ENCODE results near the gene APOBEC3B. TPM values are rescaled to one million over a fixed set of nuclear protein-coding genes. Genes with fewer than 3 reads are reported as not detected.
A peak's percentile ranks its signal among the peaks of the same experiment; 100 is the strongest.
"Not testable (repeated sequence)": the region's sequence is repeated elsewhere in the genome, so short reads cannot be mapped to it uniquely, and the experiment has no call there.

Gene APOBEC3B
- total RNA-seq, 1 donor from 2014 or later, result 2.4 TPM

DNA sequence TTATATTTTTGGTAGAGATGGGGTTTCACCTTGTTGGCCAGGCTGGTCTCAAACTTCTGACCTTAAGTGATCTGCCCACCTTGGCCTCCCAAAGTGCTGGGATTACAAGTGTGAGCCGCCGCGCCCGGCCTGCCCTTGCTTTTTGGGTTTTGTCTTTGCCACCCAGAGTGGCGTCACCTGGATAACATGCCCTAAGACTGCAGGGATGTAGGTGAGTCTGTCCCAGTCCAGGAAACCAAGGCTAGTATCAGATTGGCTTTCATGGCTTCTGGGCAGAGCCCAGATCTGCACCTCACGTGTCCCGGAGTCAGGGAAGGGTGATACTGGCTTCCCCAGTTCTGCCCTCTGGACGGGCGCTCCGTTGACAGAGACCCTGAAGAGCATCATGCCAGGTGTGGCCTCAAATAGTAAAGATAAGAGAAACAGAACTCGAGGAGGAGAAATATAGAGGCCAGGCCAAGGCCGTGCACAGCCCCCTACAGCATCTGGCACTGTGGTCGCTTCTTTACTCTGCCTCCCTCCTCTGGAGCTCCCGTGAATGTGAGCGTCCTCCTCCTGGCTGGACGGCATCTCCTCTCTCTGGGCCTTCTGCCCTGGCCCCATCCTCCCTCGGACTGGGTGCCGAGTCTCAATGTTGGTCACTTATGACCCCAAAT, 7.8 kb upstream of the APOBEC3B start:
- TF ChIP-seq, protein P1, sequence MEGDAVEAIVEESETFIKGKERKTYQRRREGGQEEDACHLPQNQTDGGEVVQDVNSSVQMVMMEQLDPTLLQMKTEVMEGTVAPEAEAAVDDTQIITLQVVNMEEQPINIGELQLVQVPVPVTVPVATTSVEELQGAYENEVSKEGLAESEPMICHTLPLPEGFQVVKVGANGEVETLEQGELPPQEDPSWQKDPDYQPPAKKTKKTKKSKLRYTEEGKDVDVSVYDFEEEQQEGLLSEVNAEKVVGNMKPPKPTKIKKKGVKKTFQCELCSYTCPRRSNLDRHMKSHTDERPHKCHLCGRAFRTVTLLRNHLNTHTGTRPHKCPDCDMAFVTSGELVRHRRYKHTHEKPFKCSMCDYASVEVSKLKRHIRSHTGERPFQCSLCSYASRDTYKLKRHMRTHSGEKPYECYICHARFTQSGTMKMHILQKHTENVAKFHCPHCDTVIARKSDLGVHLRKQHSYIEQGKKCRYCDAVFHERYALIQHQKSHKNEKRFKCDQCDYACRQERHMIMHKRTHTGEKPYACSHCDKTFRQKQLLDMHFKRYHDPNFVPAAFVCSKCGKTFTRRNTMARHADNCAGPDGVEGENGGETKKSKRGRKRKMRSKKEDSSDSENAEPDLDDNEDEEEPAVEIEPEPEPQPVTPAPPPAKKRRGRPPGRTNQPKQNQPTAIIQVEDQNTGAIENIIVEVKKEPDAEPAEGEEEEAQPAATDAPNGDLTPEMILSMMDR (IDR thresholded peaks at IDR 0.05), result no peak
- DNase-seq (ENCODE audit: low spot score), result peak; percentile 58
- H3K27ac Mint-ChIP-seq (ENCODE audit: unreplicated experiment), result no peak overlapping the region
- no peak overlapping the region for H3K4me3 Mint-ChIP-seq (ENCODE audit: unreplicated experiment)
- H3K36me3 Mint-ChIP-seq (ENCODE audit: low read depth), result peaks cover 2% of the 10 kb centered on the region
- H3K27me3 Mint-ChIP-seq (ENCODE audit: low read depth), result peaks cover 26% of the 10 kb centered on the region
- no peaks in the 10 kb centered on the region for H3K4me1 Mint-ChIP-seq (ENCODE audit: low read depth)
- H3K9me3 Mint-ChIP-seq (ENCODE audit: low read depth), result peaks cover 5% of the 10 kb centered on the region

- no peak for DNase-seq (ENCODE audit: low spot score)
- Mint-ChIP-seq H3K4me3 (ENCODE audit: unreplicated experiment) (no peak overlapping the region), H3K4me1 (ENCODE audit: low read depth) (no peaks in the 10 kb centered on the region), H3K9me3 (ENCODE audit: low read depth) (peaks cover 5% of the 10 kb centered on the region), H3K27ac (ENCODE audit: unreplicated experiment) (no peak overlapping the region), H3K27me3 (ENCODE audit: low read depth) (peaks cover 23% of the 10 kb centered on the region), H3K36me3 (ENCODE audit: low read depth) (peaks cover 2% of the 10 kb centered on the region)
- TF ChIP-seq, protein P1 (IDR thresholded peaks at IDR 0.05), result no peak
These were observed 7.3 kb upstream of the APOBEC3B start for GRCh38 chr22:38974826-38975175.

- peaks cover 11% of the 10 kb centered on the region for H3K4me1 Mint-ChIP-seq (ENCODE audit: low read depth)
- H3K27ac Mint-ChIP-seq (ENCODE audit: unreplicated experiment); H3K4me3 Mint-ChIP-seq (ENCODE audit: unreplicated experiment); H3K27me3 Mint-ChIP-seq (ENCODE audit: low read depth); H3K36me3 Mint-ChIP-seq (ENCODE audit: low read depth); H3K9me3 Mint-ChIP-seq (ENCODE audit: low read depth); DNase-seq (ENCODE audit: low spot score): not testable (repeated sequence)
These were observed 4.9 kb upstream of the APOBEC3B start for GRCh38 chr22:38977289-38977688.

- H3K4me1 Mint-ChIP-seq (ENCODE audit: low read depth), result peaks cover 17% of the 10 kb centered on the region
- DNase-seq (ENCODE audit: low spot score), result peak; percentile 17
- H3K36me3 Mint-ChIP-seq (ENCODE audit: low read depth); H3K27ac Mint-ChIP-seq (ENCODE audit: unreplicated experiment); H3K4me3 Mint-ChIP-seq (ENCODE audit: unreplicated experiment); H3K9me3 Mint-ChIP-seq (ENCODE audit: low read depth); H3K27me3 Mint-ChIP-seq (ENCODE audit: low read depth): not testable (repeated sequence)
These were observed 1.6 kb upstream of the APOBEC3B start for GRCh38 chr22:38980587-38980986.

GRCh38 chr22:38981005-38981991, 849 bp upstream of the APOBEC3B start:
- DNase-seq (ENCODE audit: low spot score), result peak; percentile 49
- H3K4me1 Mint-ChIP-seq (ENCODE audit: low read depth), result peaks cover 17% of the 10 kb centered on the region
- no peaks in the 10 kb centered on the region for H3K36me3 Mint-ChIP-seq (ENCODE audit: low read depth)
- H3K27me3 Mint-ChIP-seq (ENCODE audit: low read depth), result no peaks in the 10 kb centered on the region
- peaks cover 8% of the 10 kb centered on the region for H3K9me3 Mint-ChIP-seq (ENCODE audit: low read depth)
- TF ChIP-seq, protein P1 (IDR thresholded peaks at IDR 0.05), result peak; percentile 67
- H3K27ac Mint-ChIP-seq (ENCODE audit: unreplicated experiment), result peak overlapping the region; percentile 12
- H3K4me3 Mint-ChIP-seq (ENCODE audit: unreplicated experiment), result peak overlapping the region; percentile 78

- Mint-ChIP-seq H3K27me3 (ENCODE audit: low read depth) (no peaks in the 10 kb centered on the region), H3K4me1 (ENCODE audit: low read depth) (peaks cover 17% of the 10 kb centered on the region), H3K36me3 (ENCODE audit: low read depth) (no peaks in the 10 kb centered on the region), H3K9me3 (ENCODE audit: low read depth) (peaks cover 5% of the 10 kb centered on the region), H3K27ac (ENCODE audit: unreplicated experiment) (no peak overlapping the region), H3K4me3 (ENCODE audit: unreplicated experiment) (no peak overlapping the region)
- TF ChIP-seq, protein P1 (IDR thresholded peaks at IDR 0.05), result no peak
- no peak for DNase-seq (ENCODE audit: low spot score)
These were observed 2.1 kb downstream of the APOBEC3B start for GRCh38 chr22:38984224-38984623.

DNA sequence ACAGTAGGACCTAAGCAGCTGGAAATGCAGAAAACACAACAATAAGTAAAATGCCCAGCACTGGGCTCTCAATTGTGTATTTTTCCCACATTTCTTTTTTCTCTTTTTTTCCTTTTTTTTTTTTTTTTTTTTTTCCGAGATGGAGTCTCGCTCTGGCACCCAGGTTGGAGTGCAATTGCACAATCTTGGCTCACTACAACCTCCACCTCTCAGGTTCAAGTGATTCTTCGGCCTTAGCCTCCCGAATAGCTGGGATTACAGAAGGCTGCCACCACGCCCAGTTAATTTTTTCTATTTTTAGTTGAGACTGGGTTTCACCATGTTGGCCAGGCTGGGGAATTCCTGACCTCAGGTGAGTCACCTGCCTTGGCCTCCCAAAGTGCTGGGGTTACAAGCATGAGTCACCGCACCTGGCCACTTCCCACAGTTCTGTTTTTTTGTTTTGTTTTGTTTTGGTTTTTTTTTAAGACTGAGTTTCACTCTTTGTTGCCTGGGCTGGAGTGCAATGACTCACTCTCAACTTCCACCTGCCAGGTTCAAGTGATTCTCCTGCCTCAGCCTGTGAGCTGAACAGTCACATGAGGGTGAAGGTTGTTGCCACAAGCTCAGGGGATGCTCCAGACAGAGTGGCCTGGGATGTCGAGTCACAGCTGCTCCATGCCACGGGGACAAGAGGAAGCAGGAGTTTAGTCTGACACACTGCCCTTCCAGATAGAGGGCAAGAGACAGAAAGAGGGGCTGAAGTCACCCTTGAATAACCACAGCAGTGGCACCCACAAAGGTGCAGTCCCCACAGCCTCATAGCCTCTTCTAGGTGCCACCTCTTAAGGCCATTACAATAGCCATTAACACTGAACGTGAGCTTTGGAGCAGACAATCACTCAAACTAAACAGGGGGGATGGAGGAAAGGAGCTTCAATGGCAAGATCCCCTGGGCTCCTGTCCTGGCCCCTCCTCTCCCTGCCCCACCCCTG, 2.9 kb downstream of the APOBEC3B start:
- not testable (repeated sequence) for H3K9me3 Mint-ChIP-seq (ENCODE audit: low read depth); H3K27me3 Mint-ChIP-seq (ENCODE audit: low read depth); H3K4me3 Mint-ChIP-seq (ENCODE audit: unreplicated experiment); H3K27ac Mint-ChIP-seq (ENCODE audit: unreplicated experiment); H3K36me3 Mint-ChIP-seq (ENCODE audit: low read depth)
- DNase-seq (ENCODE audit: low spot score), result peak; percentile 33
- H3K4me1 Mint-ChIP-seq (ENCODE audit: low read depth), result peaks cover 17% of the 10 kb centered on the region

Data from chondrocyte (in vitro differentiated cells).